ENCODE measurements around the gene MCIDAS. TPM values are rescaled to one million over a fixed set of nuclear protein-coding genes. Genes with fewer than 3 reads are reported as not detected.

MCIDAS gene
- total and polyA plus RNA-seq, 2 of the 8 experiments (the other 6 are each of a cell fraction or from before 2014, with no cell fraction given), result 0.15 TPM; not detected in 1

DNA sequence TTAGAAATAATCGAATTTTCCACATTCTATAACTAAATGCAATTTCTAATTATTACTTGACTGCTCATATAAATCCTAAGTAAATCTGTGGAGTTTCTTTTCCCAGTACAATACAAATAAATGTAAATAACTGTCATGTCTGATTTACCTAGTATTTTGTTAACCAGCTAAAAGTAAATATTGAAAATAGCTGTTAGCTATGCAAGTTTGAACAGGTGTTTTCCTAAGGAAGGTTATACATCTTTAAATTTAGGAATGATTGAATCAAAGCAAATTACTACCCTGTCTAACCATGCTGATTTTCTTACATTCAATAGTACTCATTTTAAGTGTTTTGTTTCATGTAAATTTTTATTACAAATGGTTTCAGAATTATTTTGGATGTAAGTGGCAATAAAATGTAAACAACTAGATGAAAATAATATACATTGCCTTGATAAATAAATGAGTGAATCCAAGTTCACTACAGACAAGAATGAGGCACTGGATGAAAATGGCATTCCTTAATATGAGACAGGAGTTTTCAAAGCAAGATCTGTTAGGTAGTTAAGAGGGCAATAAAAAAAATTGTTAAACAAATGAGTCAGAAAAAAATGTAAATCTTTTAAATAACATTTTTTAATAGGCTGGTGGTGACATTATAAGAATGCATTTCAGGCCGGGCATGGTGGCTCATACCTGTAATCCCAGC lies 15.8 kb downstream of the MCIDAS start:
- POLR2A ChIA-PET (ENCODE audit: partially characterized antibody), result no interaction called here
- CTCF ChIA-PET (ENCODE audit: partially characterized antibody), result interaction anchor here (0.9 to 1.6 kb wide), 3 partner anchors 10 to 248 kb away, joined by 3 to 12 read pairs (median 4); no protein-coding TSS in a partner anchor
- 80% methylated on average over 2 of the region's 2 CpGs; no CpG with 5 or more reads in 1 of the 2 experiments for WGBS, 2 experiments (ENCODE audit: extremely low coverage in 1 of 2, insufficient coverage in 1 of 2, insufficient read length in 1 of 2, insufficient replicate concordance in 2 of 2, low coverage in 1 of 2, low lambda C conversion rate in 2 of 2, missing lambda C conversion rate in 1 of 2)

More for the DNA sequence above, 15.8 kb downstream of the MCIDAS start:
- Histone ChIP-seq H2BK5ac (ENCODE audit: low read depth, low read length) (no peak overlapping the region), H3K4me3 (ENCODE audit: extremely low read depth in 1 of 4, insufficient read depth in 2 of 4, low read depth in 3 of 4, low read length in 4 of 4) (no peak overlapping the region), H3K23me2 (ENCODE audit: low read depth, low read length) (no peaks in the 10 kb centered on the region), H2BK20ac (ENCODE audit: low read length) (no peak overlapping the region), H3K79me2 (ENCODE audit: control insufficient read depth in 1 of 2, insufficient read depth in 2 of 2, low read length in 2 of 2) (no peaks in the 10 kb centered on the region), H3K36me3 (ENCODE audit: control insufficient read depth in 2 of 4, insufficient read depth in 4 of 4, low read length in 3 of 4) (no peaks in the 10 kb centered on the region), H3K4me1 (replicated peaks in 1 of 4; ENCODE audit: control insufficient read depth in 3 of 4, insufficient read depth in 4 of 4, low read length in 3 of 4) (no peaks in the 10 kb centered on the region), H2BK15ac (ENCODE audit: low read length) (no peak overlapping the region), H3K27me3 (replicated peaks in 1 of 4; ENCODE audit: control insufficient read depth in 3 of 4, extremely low read depth in 1 of 4, insufficient read depth in 3 of 4, low read length in 3 of 4) (no peaks in the 10 kb centered on the region), H2AFZ (ENCODE audit: low read length) (no peak overlapping the region), H2AK5ac (ENCODE audit: low read depth, low read length) (no peak overlapping the region), H3K79me1 (ENCODE audit: low read depth, low read length) (no peaks in the 10 kb centered on the region), H4K8ac (ENCODE audit: extremely low read depth, insufficient read depth, low read length) (no peak overlapping the region), H4K5ac (ENCODE audit: insufficient read length, low read depth, low read length) (no peak overlapping the region), H2BK12ac (ENCODE audit: low read depth, low read length) (no peak overlapping the region), H3K9me3 (ENCODE audit: insufficient read depth in 2 of 2, low read depth in 1 of 2, low read length in 1 of 2) (no peaks in the 10 kb centered on the region), H3K18ac (ENCODE audit: extremely low read depth, low read length) (no peak overlapping the region), H3K14ac (ENCODE audit: insufficient read length) (no peak overlapping the region), H2BK120ac (replicated peaks; ENCODE audit: low read depth, low read length) (no peak overlapping the region), H3K9ac (replicated peaks in 1 of 4; ENCODE audit: extremely low read depth in 1 of 4, low read depth in 3 of 4, low read length in 3 of 4) (no peak overlapping the region), H3K23ac (ENCODE audit: insufficient read length) (no peak overlapping the region), H4K91ac (replicated peaks; ENCODE audit: insufficient read length, low read length) (no peak overlapping the region), H3K56ac (replicated peaks; ENCODE audit: insufficient read length, low read depth, low read length) (no peak overlapping the region), H4K20me1 (replicated peaks in 1 of 2; ENCODE audit: control insufficient read depth in 1 of 2, insufficient read depth in 2 of 2, low read length in 2 of 2) (no peaks in the 10 kb centered on the region), H3K4ac (replicated peaks; ENCODE audit: insufficient read length, low read depth, low read length) (no peak overlapping the region), H3K27ac (ENCODE audit: low read depth, low read length) (no peak overlapping the region), H3K4me2 (ENCODE audit: insufficient read depth in 1 of 2, low read depth in 2 of 2, low read length in 2 of 2) (no peak overlapping the region)
- FAIRE-seq (no peak), DNase-seq (ENCODE audit: low read depth in 1 of 2, low spot score in 2 of 2) (no peak)
- no peak for TF ChIP-seq SP1 (IDR thresholded peaks at IDR 0.05; ENCODE audit: low read depth, low read length)
- TF ChIP-seq RAD21 (IDR thresholded peaks at IDR 0.05 in 1 of 2, conservative IDR thresholded peaks at IDR 0.05 in 1 of 2; ENCODE audit: low read depth in 2 of 2, low read length in 2 of 2), result no peak

All from H1 (cell line).